ENCODE results near the gene SSH2. TPM values are rescaled to one million over a fixed set of nuclear protein-coding genes. Genes with fewer than 3 reads are reported as not detected.

SSH2 gene
- total RNA-seq, 2 donors from 2014 or later = 36.1 to 36.8 TPM

- Histone ChIP-seq H3K27me3 (no peaks in the 10 kb centered on the region), H3K4me1 (peaks cover 0 to 38% of the 10 kb centered on the region in 2 donors), H3K27ac (no peak overlapping the region), H3K4me3 (no peak overlapping the region), H3K36me3 (no peaks in the 10 kb centered on the region), H3K9me3 (no peaks in the 10 kb centered on the region)
- TF ChIP-seq CTCF (IDR thresholded peaks at IDR 0.05) = no peak
- no peak for DNase-seq (ENCODE audit: low spot score)
Observed at GRCh38 chr17:29596811-29597210, 333.2 kb downstream of the SSH2 start.

- Histone ChIP-seq H3K4me1 (peaks cover 0 to 44% of the 10 kb centered on the region in 2 donors), H3K4me3 (no peak overlapping the region), H3K36me3 (no peaks in the 10 kb centered on the region), H3K27ac (no peak overlapping the region), H3K27me3 (no peaks in the 10 kb centered on the region), H3K9me3 (no peaks in the 10 kb centered on the region)
- DNase-seq (ENCODE audit: low spot score) = no peak
- no peak for TF ChIP-seq CTCF (IDR thresholded peaks at IDR 0.05)
Observed at GRCh38 chr17:29595943-29596774, 333.9 kb downstream of the SSH2 start.

- Histone ChIP-seq H3K27me3 (no peaks in the 10 kb centered on the region), H3K4me3 (no peak overlapping the region), H3K36me3 (no peaks in the 10 kb centered on the region), H3K27ac (no peak overlapping the region), H3K4me1 (peaks cover 0 to 52% of the 10 kb centered on the region in 2 donors), H3K9me3 (no peaks in the 10 kb centered on the region)
- no peak for DNase-seq (ENCODE audit: low spot score)
- no peak for TF ChIP-seq CTCF (IDR thresholded peaks at IDR 0.05)
Observed at GRCh38 chr17:29595107-29595942, 334.7 kb downstream of the SSH2 start.

GRCh38 chr17:29594519-29595090, 335.4 kb downstream of the SSH2 start:
- TF ChIP-seq CTCF (IDR thresholded peaks at IDR 0.05) = no peak
- Histone ChIP-seq H3K9me3 (no peaks in the 10 kb centered on the region), H3K27ac (no peak overlapping the region), H3K36me3 (no peaks in the 10 kb centered on the region), H3K4me3 (no peak overlapping the region), H3K27me3 (no peaks in the 10 kb centered on the region), H3K4me1 (peaks cover 0 to 60% of the 10 kb centered on the region in 2 donors)
- no peak for DNase-seq (ENCODE audit: low spot score)

- TF ChIP-seq CTCF (IDR thresholded peaks at IDR 0.05) = peak in 1 of 2 donors; percentile 44
- Histone ChIP-seq H3K4me3 (peak overlapping the region; percentile 65 to 73), H3K36me3 (no peaks in the 10 kb centered on the region), H3K4me1 (peaks cover 0 to 60% of the 10 kb centered on the region in 2 donors), H3K27ac (peak overlapping the region; percentile 28 to 42), H3K27me3 (no peaks in the 10 kb centered on the region), H3K9me3 (no peaks in the 10 kb centered on the region)
- no peak for DNase-seq (ENCODE audit: low spot score)
Observed at GRCh38 chr17:29593591-29594518, 336.2 kb downstream of the SSH2 start.

Data from right atrium auricular region (tissue), 2 donors.